Vagina (tissue), 2 donors: Measurements from ENCODE around the gene SAMD7.

ENCODE experiments used
- POLR2A ChIP-seq, 2 donors: fragments of 450-650 bp; IDR thresholded peaks; one replicate each; pipeline ENCODE4 v1.6.1; 2017; ENCODE audit warnings: antibody characterized with exemption in 2 of 2, mild to moderate bottlenecking in 2 of 2, moderate library complexity in 2 of 2
- POLR2AphosphoS5 ChIP-seq, 2 donors: sonication (generic); formaldehyde crosslinking; IDR thresholded peaks; one replicate each; pipeline ENCODE4 v1.9.0; 2017; ENCODE audit warnings: antibody characterized with exemption in 2 of 2, mild to moderate bottlenecking in 2 of 2, low read depth in 1 of 2; ENCODE audit not compliant: insufficient read depth in 1 of 2
- TF ChIP-seq, protein P1 (sequence below), 3 experiments: fragments of 450-650 bp in 2 of 3; fragments of 200-600 bp in 1 of 3; sonication (generic) in 1 of 3; IDR thresholded peaks; one replicate each; pipeline ENCODE4 v1.5.1; 2017 to 2019; ENCODE audit warnings: antibody characterized with exemption in 3 of 3, mild to moderate bottlenecking in 2 of 3, moderate library complexity in 2 of 3

DNA sequence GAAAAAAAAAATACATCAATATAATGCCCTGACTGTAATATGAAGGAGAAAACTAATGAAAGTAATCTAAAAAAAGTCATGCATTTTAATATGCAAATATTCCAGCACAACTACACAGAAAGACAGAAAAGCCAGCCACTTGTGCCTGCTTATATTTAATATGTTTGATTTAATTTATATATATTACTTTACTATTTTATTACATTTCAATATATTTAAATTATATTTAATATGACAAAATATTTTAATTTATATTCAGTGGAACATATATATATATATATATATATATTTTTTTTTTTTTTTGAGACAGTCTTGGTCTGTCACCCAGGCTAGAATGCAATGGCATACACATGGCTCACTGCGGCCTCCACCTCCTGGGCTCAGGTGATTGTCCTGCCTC, 14.1 kb upstream of the SAMD7 start:
- TF ChIP-seq, protein P1, sequence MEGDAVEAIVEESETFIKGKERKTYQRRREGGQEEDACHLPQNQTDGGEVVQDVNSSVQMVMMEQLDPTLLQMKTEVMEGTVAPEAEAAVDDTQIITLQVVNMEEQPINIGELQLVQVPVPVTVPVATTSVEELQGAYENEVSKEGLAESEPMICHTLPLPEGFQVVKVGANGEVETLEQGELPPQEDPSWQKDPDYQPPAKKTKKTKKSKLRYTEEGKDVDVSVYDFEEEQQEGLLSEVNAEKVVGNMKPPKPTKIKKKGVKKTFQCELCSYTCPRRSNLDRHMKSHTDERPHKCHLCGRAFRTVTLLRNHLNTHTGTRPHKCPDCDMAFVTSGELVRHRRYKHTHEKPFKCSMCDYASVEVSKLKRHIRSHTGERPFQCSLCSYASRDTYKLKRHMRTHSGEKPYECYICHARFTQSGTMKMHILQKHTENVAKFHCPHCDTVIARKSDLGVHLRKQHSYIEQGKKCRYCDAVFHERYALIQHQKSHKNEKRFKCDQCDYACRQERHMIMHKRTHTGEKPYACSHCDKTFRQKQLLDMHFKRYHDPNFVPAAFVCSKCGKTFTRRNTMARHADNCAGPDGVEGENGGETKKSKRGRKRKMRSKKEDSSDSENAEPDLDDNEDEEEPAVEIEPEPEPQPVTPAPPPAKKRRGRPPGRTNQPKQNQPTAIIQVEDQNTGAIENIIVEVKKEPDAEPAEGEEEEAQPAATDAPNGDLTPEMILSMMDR (IDR thresholded peaks at IDR 0.05) = no peak
- TF ChIP-seq POLR2A (IDR thresholded peaks at IDR 0.05) (no peak), POLR2AphosphoS5 (IDR thresholded peaks at IDR 0.05; ENCODE audit: insufficient read depth in 1 of 2, low read depth in 1 of 2) (no peak)
